HepG2 (cell line): ENCODE data around the gene ZPR1. TPM values are rescaled to one million over a fixed set of nuclear protein-coding genes. Genes with fewer than 3 reads are reported as not detected.

Experiments
- ARNT2 ChIP-seq: sonication (generic); formaldehyde crosslinking; IDR thresholded peaks from 2 replicates; pipeline ENCODE4 v1.8.0; 2022; ENCODE audit warnings: mild to moderate bottlenecking, low read depth, missing genetic modification reagents, moderate library complexity
- BRCA1 ChIP-seq: sonication (generic); formaldehyde crosslinking; IDR thresholded peaks from 2 replicates; pipeline ENCODE4 v1.4.0; 2020; ENCODE audit warnings: missing genetic modification reagents
- CHCHD3 ChIP-seq: sonication (generic); formaldehyde crosslinking; IDR thresholded peaks from 2 replicates; pipeline ENCODE4 v1.8.0; 2022; ENCODE audit warnings: mild to moderate bottlenecking, missing genetic modification reagents, moderate library complexity
- EEA1 ChIP-seq: sonication (generic); formaldehyde crosslinking; IDR thresholded peaks from 2 replicates; pipeline ENCODE4 v1.5.1; 2020; ENCODE audit warnings: mild to moderate bottlenecking, missing genetic modification reagents, borderline replicate concordance
- HDAC2 ChIP-seq: sonication (generic); formaldehyde crosslinking; IDR thresholded peaks from 2 replicates; pipeline ENCODE4 v1.4.0; 2020; ENCODE audit warnings: missing genetic modification reagents
- MIER3 ChIP-seq: IDR thresholded peaks from 2 replicates; pipeline ENCODE4 v1.6.1; 2016; ENCODE audit warnings: missing compliant biosample characterization, borderline replicate concordance
- MXD4 ChIP-seq: IDR thresholded peaks from 2 replicates; pipeline ENCODE4 v1.6.1; 2016; ENCODE audit warnings: mild to moderate bottlenecking, missing biosample characterization, missing genetic modification reagents
- NFE2L1 ChIP-seq: sonication (generic); formaldehyde crosslinking; IDR thresholded peaks from 2 replicates; pipeline ENCODE4 v1.4.0; 2020; ENCODE audit warnings: missing genetic modification reagents, mild to moderate bottlenecking, borderline replicate concordance
- POLR2A ChIP-seq, 2 experiments: IDR thresholded peaks; 2 replicates each; pipeline ENCODE4 v1.6.1; 2011; ENCODE audit warnings: low read depth in 2 of 2, low read length in 2 of 2, mild to moderate bottlenecking in 1 of 2, moderate library complexity in 1 of 2; ENCODE audit not compliant: insufficient read depth in 1 of 2
- RFX3 ChIP-seq: IDR thresholded peaks from 2 replicates; pipeline ENCODE4 v1.6.1; 2016; ENCODE audit warnings: missing biosample characterization, missing genetic modification reagents
- TCF12 ChIP-seq, 2 experiments: fragments of 450-650 bp in 1 of 2; sonication (generic) in 1 of 2; formaldehyde crosslinking in 1 of 2; IDR thresholded peaks; 2 replicates each; pipeline versions ENCODE4 v1.6.1 to v1.8.0; 2017 to 2022; ENCODE audit warnings: antibody characterized with exemption in 1 of 2, mild to moderate bottlenecking in 1 of 2, missing genetic modification reagents in 1 of 2, moderate library complexity in 1 of 2
- U2AF1 ChIP-seq: fragments of 200-400 bp; formaldehyde crosslinking; optimal IDR thresholded peaks from 2 replicates; pipeline ENCODE3; 2017; ENCODE audit warnings: mild to moderate bottlenecking, low read depth, low read length
- ZBTB44 ChIP-seq: sonication (generic); formaldehyde crosslinking; IDR thresholded peaks from 2 replicates; pipeline ENCODE4 v1.4.0; 2020; ENCODE audit warnings: missing genetic modification reagents
- ZMAT3 ChIP-seq: sonication (generic); formaldehyde crosslinking; conservative IDR thresholded peaks from 2 replicates; pipeline ENCODE4 v1.7.0; 2021; ENCODE audit warnings: missing genetic modification reagents
- ZNF205 ChIP-seq: IDR thresholded peaks from 2 replicates; pipeline ENCODE4 v1.6.1; 2018; ENCODE audit warnings: missing biosample characterization, missing genetic modification reagents
- ZNF207 ChIP-seq: fragments of 450-650 bp; IDR thresholded peaks from 2 replicates; pipeline ENCODE4 v1.6.1; 2016; ENCODE audit warnings: antibody characterized with exemption, borderline replicate concordance
- ZNF441 ChIP-seq: sonication (generic); formaldehyde crosslinking; IDR thresholded peaks from 2 replicates; pipeline ENCODE4 v1.7.0; 2021; ENCODE audit warnings: missing genetic modification reagents, borderline replicate concordance
- ZNF550 ChIP-seq: sonication (generic); formaldehyde crosslinking; IDR thresholded peaks from 2 replicates; pipeline ENCODE4 v1.4.0; 2020; ENCODE audit warnings: mild to moderate bottlenecking, missing genetic modification reagents, borderline replicate concordance
- ZNF660 ChIP-seq: sonication (generic); formaldehyde crosslinking; IDR thresholded peaks from 2 replicates; pipeline ENCODE4 v1.5.1; 2020; ENCODE audit warnings: mild to moderate bottlenecking, low read depth, missing genetic modification reagents, borderline replicate concordance
- ZSCAN25 ChIP-seq: sonication (generic); formaldehyde crosslinking; IDR thresholded peaks from 2 replicates; pipeline ENCODE4 v1.8.0; 2022; ENCODE audit warnings: mild to moderate bottlenecking, missing genetic modification reagents
- polyA plus RNA-seq, 8 experiments: library from polyadenylated mRNA; depleted of rRNA in 3 of 8; stranded (reverse) in 7 of 8; unstranded in 1 of 8; fragments of >200 nt; fragmentation: Illumina TruSeq in 4 of 8; extraction: Trizol in 4 of 8; gene quantifications; 2 replicates each; pipeline versions ENCODE4 v1.2.1 to v1.2.3, GENCODE V29; 2011 to 2016; ENCODE audit warnings: low read depth in 4 of 8, missing spikeins in 1 of 8, mixed read lengths in 1 of 8; ENCODE audit not compliant: insufficient read depth in 1 of 8
- total RNA-seq, 5 experiments: library from RNA; depleted of rRNA; stranded (reverse); fragments of >200 nt; fragmentation: Illumina TruSeq; extraction: Trizol; gene quantifications; 2 replicates each; pipeline ENCODE4 v1.2.3, GENCODE V29; 2016; ENCODE audit warnings: low read depth in 1 of 5
- TF ChIP-seq, protein P1 (sequence below): sonication (generic); formaldehyde crosslinking; IDR thresholded peaks from 2 replicates; pipeline ENCODE4 v1.8.0; 2022; ENCODE audit warnings: mild to moderate bottlenecking, missing genetic modification reagents, borderline replicate concordance
- TF ChIP-seq, protein P2 (sequence below): sonication (generic); formaldehyde crosslinking; IDR thresholded peaks from 2 replicates; pipeline ENCODE4 v1.8.1; 2023; ENCODE audit warnings: mild to moderate bottlenecking, missing genetic modification reagents, borderline replicate concordance
- TF ChIP-seq, protein P3 (sequence below), 2 experiments: sonication (generic) in 1 of 2; formaldehyde crosslinking in 1 of 2; IDR thresholded peaks; 2 replicates each; pipeline versions ENCODE4 v1.4.0 to v1.6.1; 2018 to 2020; ENCODE audit warnings: missing genetic modification reagents in 2 of 2, borderline replicate concordance in 1 of 2, low read depth in 1 of 2, mild to moderate bottlenecking in 1 of 2, missing biosample characterization in 1 of 2

The ZPR1 gene
- total and polyA plus RNA-seq, 2 of the 13 experiments (the other 11 are each of a cell fraction or from before 2014, with no cell fraction given), result 40.0 to 79.3 TPM

DNA sequence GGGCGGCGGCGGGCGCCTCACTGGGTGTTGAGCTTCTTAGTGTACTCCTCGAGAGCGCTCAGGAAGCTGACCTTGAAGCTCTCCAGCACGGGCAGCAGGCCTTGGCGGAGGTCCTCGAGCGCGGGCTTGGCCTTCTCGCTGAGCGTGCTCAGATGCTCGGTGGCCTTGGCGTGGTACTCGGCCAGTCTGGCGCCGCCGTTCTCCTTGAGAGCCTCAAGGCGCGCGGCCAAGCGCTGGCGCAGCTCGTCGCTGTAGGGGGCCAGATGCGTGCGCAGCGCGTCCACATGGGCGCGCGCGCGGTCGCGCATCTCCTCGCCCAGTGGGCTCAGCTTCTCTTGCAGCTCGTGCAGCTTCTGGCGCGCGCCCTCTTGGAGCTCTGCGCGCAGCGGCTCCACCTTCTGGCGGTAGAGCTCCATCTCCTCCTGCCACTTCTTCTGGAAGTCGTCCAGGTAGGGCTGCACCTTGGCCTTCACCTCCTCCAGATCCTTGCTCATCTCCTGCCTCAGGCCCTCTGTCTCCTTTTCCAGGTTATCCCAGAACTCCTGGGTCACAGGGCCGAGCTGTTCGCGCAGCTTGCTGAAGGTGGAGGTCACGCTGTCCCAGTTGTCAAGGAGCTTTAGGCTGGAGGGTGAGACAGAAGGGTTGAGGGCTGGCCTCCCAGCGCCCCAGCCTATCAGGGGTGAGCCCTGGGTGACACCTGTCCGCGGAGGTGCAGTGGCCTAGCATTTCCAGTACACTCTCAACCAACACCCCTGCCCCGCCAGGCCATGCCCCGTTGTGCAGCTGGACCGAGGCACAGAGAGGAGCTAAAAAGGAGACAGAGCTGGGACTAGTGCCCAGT is 48.2 kb upstream of the ZPR1 start (continued):
- TF ChIP-seq TCF12 (IDR thresholded peaks at IDR 0.05), result no peak
- TF ChIP-seq TCF12 (CRISPR knock-in tag; IDR thresholded peaks at IDR 0.05), result 0 out of 2 replicates have a peak, but pooled peaks have one; percentile 15
- no peak for TF ChIP-seq ZNF207
- no peak for TF ChIP-seq ZBTB44 (CRISPR knock-in tag)
- TF ChIP-seq NFE2L1 (CRISPR knock-in tag), result no peak
- peak; percentile 34; the same call in 1 of the 2 replicates for TF ChIP-seq CHCHD3 (CRISPR knock-in tag)
- TF ChIP-seq, protein P1, sequence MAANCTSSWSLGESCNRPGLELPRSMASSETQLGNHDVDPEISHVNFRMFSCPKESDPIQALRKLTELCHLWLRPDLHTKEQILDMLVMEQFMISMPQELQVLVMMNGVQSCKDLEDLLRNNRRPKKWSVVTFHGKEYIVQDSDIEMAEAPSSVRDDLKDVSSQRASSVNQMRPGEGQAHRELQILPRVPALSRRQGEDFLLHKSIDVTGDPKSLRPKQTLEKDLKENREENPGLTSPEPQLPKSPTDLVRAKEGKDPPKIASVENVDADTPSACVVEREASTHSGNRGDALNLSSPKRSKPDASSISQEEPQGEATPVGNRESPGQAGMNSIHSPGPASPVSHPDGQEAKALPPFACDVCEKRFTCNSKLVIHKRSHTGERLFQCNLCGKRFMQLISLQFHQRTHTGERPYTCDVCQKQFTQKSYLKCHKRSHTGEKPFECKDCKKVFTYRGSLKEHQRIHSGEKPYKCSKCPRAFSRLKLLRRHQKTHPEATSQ (CRISPR knock-in tag), result 0 out of 2 replicates have a peak, but pooled peaks have one; percentile 24
- no peak for TF ChIP-seq MIER3
- TF ChIP-seq U2AF1, result peak; percentile 88
- TF ChIP-seq ARNT2 (CRISPR knock-in tag), result peak; percentile 77; the same call in 1 of the 2 replicates
- peak; percentile 5 for TF ChIP-seq ZSCAN25 (CRISPR knock-in tag)
- TF ChIP-seq, protein P2, sequence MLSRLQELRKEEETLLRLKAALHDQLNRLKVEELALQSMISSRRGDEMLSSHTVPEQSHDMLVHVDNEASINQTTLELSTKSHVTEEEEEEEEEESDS, result no peak
- TF ChIP-seq ZNF205 (CRISPR knock-in tag), result no peak
- TF ChIP-seq BRCA1, result no peak
- TF ChIP-seq ZNF660 (CRISPR knock-in tag), result no peak
- TF ChIP-seq RFX3, result no peak
- peak; percentile 75; the same call in 1 of the 2 replicates for TF ChIP-seq ZNF441
- TF ChIP-seq ZMAT3 (CRISPR knock-in tag), result peak; percentile 60; the same call in 1 of the 2 replicates
- no peak for TF ChIP-seq EEA1 (CRISPR knock-in tag)
- peak; percentile 43; the same call in 1 of the 2 replicates for TF ChIP-seq ZNF550 (CRISPR knock-in tag)
- TF ChIP-seq MXD4, result no peak; the same call in 1 of the 2 replicates
- TF ChIP-seq, protein P3, sequence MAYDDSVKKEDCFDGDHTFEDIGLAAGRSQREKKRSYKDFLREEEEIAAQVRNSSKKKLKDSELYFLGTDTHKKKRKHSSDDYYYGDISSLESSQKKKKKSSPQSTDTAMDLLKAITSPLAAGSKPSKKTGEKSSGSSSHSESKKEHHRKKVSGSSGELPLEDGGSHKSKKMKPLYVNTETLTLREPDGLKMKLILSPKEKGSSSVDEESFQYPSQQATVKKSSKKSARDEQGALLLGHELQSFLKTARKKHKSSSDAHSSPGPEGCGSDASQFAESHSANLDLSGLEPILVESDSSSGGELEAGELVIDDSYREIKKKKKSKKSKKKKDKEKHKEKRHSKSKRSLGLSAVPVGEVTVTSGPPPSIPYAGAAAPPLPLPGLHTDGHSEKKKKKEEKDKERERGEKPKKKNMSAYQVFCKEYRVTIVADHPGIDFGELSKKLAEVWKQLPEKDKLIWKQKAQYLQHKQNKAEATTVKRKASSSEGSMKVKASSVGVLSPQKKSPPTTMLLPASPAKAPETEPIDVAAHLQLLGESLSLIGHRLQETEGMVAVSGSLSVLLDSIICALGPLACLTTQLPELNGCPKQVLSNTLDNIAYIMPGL (CRISPR knock-in tag; IDR thresholded peaks at IDR 0.05; ENCODE audit: borderline replicate concordance in 1 of 2, low read depth in 1 of 2), result peak; percentile 75
- TF ChIP-seq POLR2A (IDR thresholded peaks at IDR 0.05; ENCODE audit: insufficient read depth in 1 of 2, low read depth in 2 of 2, low read length in 2 of 2), result no peak; a peak in 1 of 4 replicates
- TF ChIP-seq HDAC2, result peak; percentile 37; the same call in 1 of the 2 replicates
